Stimulated activated CD4-positive, alpha-beta T cell treated with anti-CD3 and anti-CD28 coated beads, Interleukin-4, amount 100 ng/mL, for 4 hours (primary cell): ENCODE data around the gene CNTN4.

Experiments used
- DNase-seq, 2 experiments: peaks; one replicate each; pipeline ENCODE4 v3.0.0-alpha.2; 2020

CNTN4 gene

DNA sequence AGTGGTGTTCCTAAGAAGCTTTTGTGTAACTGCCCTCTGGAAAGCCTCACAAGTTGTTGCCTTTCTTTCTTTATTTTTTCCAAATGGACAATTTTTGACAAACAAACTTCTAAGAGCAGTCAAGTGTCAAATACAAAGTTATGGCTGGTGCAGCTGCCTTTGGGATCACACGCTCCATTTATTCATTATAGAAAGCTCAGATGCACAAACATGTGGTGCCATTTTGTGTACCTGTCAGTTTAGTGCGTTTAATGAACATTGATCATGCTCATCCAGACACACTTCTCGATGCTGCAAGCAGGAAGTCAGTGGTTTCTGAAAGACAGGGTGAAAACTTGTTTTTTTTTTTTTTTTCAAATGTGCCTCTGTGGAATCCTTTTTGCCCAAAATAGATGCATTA is 324.5 kb downstream of the CNTN4 start:
- no peak for DNase-seq

DNA sequence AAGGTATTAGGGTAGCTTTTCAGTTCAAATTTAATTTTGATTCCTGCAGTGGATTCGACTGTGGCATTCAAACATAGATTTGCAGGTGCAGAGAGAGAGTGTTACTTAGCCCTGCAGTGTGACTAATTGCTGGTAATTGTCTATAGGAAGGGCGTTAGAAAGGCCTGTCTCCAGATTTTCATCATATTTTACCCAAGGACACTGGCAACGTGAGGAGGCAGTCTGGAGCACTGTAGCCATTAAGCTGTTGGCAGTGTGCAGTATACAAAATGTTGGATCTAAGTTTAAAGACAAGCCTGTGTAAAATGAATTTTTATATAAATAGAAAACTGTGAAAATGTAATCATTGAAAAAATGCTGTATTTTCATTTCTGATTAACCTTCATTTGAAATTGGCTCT is 342.9 kb downstream of the CNTN4 start:
- DNase-seq = no peak

DNA sequence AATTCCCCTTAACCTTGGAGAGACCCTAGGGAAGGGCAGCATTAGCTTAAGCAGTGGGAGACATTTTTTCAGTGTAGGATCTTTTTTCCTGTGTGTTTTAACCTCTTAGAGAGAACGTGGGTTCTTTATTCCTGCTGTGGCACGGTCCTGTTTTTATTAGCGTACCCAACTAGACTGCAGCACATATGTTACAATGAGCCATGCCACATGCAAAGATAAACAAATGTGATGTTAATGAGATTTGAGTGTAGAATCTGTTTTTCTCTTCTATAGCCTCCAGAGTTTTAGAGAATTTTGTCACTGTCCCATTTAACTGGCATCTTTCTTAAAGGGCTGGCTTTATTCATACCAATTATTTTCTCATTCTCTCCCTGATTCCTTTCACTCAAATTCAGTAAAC is 347.5 kb downstream of the CNTN4 start:
- DNase-seq = no peak

DNA sequence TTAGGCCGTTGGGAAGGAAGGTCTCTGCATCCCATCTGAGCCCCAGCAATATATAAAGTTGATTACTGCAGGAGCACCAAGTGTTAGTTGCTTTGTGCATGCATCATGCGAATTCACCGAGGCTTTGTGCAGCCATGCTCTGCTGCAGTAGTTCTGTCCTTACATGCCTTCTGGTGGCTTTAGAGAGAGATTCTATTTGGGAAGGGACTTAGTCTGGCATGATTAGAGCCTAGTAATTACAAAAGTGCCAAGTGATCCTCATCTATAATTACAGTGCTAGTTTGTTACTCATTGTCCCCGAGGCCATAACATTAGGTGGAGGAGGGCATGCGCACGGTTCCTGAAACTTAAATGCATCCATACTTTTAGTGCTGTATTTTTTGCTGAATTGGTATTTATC is 353.6 kb downstream of the CNTN4 start:
- no peak for DNase-seq

DNA sequence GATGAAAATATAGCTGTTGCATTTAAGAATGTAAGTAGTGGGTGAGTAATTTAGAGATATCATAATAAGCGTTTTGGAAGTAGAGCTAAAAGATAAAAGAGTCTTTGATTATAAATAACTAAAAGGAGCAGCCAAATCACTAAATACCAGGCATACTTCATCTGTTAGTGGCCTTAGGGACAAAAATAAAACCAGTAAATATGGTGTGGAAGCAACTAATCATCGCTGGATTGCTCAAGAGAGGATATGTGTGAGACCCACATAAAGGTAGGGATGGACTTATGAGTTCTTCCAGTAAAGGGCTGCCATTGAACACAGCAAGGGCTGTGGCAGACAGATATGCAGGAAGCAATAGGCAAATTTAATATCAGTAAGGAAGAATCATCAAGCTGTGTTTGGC is 356.2 kb downstream of the CNTN4 start:
- DNase-seq = no peak

DNA sequence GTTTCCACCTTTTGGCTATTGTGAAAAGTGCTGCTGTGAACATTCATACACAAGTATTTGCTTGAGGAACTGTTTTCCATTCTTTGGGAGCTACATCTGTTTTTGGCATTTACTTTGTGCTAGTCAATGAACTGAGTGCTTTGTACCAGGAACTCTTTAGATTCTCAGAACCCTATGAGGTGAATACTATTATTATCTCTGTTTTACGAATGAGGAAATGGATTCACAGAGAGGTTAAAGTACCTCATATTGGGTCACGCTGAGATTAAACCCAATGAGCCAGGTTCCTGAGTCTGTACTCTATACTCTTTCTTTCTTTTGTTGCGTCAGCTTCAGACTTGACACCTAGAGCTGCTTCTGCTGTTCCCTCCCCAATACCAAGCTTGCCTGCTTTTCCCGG is 358.1 kb downstream of the CNTN4 start:
- no peak for DNase-seq

DNA sequence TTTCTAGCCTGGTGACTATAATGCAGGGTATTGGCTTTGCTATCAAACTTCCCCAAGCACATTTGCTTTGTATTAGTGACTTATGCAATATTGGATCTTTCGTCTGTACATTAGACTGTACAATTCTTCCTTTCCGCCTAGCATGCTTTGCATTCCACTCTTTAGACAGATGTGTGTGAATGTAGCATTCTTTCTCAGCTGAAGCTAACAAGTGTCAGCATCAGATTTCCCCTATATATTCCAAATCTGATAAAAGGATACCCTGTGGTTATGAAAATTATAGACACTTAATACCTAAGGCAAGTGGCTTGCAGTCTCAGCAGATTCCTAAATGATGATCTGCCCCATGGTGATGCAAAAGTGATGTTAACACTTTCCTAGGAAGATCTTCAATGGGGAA is 360.1 kb downstream of the CNTN4 start:
- no peak for DNase-seq

DNA sequence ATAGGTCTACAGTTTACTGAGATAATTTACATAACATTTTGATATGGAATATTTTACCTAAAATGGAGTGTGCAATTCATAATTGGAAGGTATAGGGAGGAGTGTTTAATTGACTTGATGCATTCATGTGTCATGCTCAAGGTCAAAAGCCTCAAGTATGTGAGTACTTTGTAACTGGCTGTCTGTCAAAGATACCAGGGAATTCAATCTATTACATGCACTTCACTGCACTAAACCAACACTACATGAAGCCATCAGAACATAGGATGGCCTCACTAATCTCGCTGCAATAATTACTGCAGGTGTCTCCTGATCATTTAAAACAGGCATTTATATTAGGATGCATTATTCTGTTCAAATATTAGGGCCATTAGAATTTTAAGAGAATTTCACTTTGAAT is 367.2 kb downstream of the CNTN4 start:
- DNase-seq = no peak

DNA sequence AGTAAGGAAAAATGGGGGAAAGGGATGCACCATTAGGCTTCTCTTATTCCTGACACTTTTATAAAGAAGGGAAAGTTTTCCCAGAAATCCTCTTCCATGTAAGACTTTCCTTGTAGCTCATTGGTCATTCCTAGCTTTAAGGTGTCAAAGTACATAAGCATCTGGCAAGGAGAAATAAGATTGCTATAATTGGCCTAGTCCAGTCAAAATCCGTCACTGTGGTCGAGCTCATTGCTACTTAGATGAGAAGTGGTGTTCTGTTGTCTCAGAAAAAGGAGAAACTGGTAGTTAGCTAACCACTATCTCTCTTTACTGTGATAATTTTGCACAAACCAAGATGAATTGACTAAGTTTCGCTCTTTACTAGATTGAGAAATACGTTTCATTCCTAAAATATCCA is 370.1 kb downstream of the CNTN4 start:
- DNase-seq = no peak

DNA sequence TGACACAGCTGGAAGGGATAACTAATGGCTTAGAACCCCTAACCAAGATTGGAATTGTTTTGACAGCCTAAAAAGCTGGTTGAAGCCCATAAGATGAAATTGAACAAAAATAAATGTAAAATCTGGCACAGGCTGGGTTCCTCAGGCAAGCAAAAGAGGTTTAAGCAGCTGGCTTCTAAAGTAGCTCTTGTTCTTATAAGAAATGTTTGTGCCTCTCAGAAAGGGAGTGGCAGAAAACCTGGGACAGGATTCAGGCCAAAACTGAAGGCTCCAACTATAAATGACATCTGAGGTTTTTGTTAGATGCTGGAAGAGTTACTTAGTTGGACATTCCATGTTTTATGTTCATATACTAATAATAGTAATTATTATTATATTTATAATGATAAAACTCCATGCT is 378.3 kb downstream of the CNTN4 start:
- no peak for DNase-seq

DNA sequence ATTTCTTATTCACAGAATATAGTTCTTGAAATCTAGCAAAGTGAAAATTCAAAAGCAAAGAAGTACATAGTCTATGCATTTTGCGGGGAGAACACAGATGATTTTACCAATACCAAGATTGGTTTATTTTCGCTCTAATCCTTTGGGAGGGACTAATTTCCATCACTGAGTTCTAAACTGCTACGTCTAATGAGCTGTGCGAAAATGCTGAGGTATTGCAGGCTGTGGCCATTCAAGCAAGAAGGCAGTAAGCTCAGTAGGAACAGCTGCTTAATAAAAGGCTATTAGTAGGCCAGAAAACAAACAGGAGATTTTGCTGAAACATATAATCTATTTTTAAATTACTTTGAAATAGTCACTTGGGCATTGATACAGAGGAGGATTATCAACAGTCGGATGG is 379.0 kb downstream of the CNTN4 start:
- DNase-seq = no peak

DNA sequence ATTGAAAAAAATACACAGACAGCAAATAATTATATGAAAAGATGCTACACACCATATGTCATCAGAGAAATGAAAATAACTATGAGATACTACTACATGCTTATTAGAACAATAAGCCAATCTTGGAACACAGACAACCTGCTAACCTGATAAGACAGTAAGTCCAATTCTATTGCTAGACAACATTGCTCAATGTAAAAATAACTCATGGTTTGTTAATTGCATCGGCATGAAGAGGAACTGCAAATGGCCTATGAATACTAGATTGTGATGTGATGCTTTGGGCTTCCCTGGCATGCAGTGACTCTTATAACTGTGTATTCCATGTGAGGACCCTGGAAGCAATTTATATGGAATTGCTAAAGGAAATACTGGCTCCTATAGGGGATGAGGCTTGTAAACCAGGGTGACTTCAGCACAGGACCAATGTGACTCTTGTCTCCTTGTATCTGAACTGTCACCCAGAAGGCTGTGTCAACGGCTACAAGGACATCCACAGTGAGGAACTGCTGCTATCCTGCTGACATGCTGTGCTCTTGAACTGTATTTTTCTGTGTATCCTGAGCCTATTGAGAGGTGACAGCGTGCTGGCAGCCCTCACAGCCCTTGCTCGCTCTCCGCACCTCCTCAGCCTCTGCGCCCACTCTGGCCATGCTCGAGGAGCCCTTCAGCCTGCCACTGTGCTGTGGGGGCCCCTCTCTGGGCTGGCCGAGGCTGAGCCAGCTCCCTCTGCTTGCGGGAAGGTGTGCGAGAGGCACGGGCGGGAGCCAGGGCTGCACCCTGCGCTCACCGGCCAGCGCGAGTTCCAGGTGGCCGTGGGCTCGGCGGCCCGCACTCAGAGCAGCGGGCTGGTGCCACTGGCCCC is 385.7 kb downstream of the CNTN4 start:
- DNase-seq = no peak

DNA sequence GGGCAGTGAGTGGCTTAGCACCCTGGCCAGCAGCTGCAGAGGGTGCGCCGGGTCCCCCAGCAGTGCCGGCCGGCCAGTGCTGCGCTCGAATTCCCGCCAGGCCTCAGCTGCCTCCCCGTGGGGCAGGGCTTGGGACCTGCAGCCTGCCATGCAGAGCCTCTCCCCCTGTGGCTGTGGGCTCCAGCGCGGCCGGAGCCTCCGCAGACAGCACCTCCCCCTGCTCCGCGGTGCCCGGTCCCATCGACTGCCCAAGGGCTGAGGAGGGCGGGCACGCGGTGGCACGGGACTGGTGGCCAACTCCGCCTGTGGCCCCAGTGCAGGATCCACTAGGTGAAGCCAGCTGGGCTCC is 386.3 kb downstream of the CNTN4 start:
- no peak for DNase-seq

DNA sequence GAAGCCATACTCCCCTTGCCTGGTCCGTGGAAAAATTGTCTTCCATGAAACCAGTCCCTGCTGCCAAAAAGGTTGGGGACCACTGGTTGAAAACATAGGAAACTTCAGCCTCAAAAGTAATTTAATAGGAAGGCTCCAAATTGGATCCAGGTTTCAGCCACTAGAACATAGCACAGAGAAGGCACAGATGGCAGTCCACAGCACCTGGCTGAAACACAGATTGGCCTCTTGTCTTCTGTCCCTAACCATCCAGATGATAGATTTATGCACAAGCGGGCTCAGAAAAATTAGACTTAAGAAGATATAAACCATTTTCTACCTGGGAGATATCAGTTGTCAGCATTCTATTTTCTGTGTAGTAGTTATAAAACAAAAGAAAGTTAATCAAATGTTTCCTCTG is 397.1 kb downstream of the CNTN4 start:
- DNase-seq = no peak

DNA sequence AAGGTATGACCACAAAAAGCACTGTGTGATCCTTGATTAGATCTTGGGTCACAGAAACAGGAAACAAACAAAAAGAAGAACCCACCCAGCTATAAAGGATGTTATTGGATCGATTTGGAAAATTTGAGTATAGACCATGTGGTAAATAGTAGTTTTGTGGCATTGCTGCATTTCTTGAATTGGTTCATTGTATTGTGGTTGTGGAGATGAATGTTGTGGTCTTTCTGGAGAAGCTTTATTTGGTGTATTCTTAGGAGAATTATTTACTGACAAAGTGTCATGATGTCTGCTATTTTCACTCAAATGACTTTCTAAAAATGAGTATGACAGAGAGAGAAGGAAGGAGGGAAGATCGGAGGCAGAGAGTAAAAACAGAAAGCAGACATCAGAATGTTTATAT is 406.2 kb downstream of the CNTN4 start:
- no peak for DNase-seq

DNA sequence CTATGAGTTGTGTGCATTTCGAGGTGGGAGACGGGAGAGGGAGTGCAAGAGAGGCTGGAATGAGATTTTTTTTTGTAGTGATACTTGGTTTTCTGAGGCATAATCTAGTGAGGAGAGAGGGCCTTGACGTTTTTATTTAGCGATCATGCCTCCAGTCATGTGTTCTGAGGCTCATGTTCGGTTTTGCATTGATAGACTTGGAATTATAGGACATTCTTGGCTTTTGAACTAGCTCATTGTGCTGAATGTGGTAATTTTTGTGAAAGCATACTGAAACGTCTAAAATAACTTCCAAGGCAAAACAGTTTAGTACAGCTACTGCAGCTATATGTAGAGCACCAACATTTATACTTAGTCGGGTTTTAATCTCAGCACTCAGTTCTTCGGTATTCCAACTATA is 408.1 kb downstream of the CNTN4 start:
- no peak for DNase-seq

DNA sequence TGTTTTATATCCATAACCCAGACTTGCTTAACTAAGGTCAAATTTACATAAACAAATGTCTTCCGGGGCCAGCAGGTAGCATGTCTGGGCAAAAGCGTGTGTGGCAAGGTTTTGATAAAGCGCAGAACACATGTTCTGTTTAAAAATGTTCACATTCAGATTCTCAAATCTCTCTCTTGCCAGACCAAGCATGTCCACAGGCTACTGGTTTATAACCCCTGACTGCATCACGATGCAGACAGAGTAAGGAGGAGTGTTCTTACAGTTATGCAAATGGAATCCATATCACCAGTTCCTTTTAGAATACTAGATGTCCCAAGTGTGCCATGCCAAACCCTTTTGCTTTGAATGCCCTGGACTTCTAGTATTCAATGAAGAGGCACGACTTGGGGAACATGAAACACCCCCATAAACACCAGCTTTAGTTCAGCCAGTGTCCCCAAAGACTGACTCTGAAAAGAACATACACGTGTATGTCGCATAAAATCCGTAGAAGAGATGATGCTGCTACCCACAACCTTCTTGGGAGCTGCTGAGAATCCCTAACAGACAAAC is 412.0 kb downstream of the CNTN4 start:
- DNase-seq = no peak

DNA sequence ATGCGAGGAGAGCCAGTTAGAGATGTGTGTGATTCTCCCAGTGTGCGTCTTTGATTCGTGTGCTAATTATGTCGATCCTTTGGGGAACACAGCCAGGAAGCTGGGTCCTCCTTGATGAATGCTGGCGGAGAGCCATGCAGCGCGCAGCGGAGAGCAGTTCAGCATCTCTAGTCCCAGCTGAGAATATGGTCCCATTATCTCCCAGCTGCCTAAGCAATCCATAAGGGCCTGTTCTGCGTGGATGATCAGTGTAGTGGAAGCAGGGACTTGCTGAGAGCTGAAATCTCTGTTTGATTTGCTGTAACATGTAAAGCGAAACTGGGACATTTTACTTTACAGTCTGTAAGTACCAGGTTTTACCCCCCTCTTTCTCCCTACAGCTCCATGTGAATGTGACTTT is 412.7 kb downstream of the CNTN4 start:
- no peak for DNase-seq

DNA sequence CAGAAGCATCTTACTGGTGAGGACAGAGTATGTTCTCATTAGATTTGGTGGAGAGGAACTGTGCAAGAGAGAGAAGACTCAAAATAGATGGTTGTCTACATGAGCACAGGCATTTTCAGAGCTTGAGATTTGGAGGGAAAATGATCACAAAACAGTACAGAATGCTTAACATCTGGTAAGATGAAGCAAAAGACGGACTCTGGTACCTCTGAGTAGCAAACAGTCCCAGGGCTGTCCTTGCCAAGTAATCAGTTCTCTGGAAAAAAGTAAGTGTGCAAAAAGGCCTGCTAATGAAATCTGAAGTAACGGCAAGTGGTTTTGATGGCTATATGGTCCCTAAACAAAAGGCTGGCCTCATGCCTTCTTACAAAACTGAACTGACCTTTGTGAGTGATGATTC is 414.2 kb downstream of the CNTN4 start:
- DNase-seq = no peak

DNA sequence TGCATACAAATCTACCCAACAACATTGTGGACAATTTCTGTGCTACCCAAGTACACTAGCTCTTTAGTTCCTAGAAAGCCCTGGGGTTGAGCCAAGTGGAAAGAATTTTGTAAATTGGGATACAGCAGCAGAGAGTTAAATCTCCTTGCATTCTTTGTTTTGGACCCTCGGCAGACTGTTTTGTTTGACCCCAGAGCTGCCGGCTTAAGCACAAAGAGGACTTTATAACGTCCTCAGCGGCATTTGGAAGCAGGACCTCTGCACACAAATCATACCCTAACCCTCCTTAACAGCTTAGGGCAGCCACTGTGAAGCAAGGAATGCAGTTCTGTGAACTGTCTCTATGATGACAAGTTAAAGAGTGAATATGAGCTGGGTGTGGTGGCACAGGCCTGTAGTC is 415.3 kb downstream of the CNTN4 start:
- DNase-seq = no peak

DNA sequence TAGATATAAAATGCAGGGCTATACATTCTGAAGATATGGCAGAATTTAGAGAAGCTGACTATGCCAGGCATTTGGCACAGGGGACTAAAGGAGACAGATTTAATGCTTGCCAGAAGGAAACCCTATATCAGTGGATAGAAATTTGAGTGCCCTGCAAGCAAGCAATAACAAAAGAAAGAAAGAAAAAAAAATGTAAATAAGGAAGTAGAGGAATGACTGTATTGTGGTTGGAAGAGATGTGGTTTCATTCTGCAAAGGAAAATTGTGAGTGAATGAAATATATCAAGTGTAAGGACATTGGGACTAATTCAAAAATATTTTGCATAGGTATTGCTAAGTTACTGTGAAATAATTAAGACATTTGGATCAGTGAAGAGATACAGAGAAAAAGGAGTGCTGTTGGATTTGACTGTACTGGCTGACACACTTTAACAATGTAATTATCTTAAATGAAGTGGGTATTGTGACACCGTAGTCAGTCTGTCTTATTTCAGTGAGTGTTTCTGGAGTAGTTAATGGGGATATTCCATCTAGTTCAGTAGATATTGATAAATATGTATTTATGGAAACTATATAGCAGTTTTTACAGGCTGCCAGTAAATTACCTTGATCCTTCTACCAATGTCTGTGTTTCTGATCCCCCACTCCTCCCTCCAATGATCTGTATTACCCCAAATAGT is 418.2 kb downstream of the CNTN4 start:
- no peak for DNase-seq

DNA sequence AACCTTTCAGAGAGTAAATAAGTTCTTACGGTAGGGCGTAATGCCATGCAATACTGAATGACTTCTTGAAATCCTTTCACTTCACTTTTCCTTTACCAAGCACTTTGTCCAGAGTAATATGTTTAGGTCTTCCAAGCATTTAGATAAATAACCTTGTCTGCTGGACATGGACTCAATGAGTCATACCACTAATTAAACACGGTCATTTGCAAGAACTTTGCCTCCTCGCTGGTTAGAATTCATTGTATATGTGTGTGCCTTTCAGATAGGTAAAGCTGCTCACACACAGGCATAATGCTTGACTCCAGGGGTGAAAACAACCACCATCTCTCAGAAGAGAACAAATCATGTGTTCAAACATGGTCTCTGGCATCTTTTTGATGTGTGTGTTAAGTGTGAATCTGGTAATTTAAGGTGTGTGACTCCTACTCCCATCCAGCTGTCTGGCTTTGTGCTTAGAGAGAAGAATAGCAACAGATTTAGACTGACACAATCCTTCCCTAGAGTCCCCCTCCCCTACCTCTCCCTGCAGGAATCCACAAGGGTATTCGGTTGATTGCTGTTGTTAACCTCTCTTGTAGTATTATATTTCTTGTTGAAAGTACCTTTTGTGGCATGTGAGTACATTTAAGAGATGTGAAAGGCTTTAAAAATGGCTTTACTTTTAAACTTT is 419.0 kb downstream of the CNTN4 start:
- DNase-seq = no peak

DNA sequence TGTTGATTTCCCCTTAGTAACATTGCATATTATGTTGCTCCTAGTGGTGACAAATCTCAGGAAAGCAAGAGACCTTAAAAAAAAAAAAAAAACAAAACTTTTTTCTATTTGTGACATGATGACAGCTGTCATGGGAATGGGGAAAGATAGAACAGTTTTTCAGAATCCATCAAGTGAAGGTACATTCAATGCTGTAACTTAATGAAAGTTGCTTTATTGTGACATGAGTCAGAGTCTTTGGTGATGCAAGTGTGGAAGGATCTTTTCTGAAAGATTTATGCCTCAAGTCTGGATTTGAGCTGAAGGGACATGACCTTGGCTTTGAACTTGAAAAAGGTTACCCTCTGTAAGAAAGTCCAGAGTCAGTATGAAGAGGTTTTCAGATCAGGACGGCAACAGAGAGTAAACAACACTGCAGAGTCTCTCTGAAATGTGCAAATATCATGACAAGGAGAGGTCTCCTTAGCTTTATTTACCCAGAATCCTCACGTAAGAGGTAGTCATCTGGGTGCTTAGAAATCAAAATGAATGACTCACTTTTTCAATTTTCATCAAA is 424.7 kb downstream of the CNTN4 start:
- no peak for DNase-seq

DNA sequence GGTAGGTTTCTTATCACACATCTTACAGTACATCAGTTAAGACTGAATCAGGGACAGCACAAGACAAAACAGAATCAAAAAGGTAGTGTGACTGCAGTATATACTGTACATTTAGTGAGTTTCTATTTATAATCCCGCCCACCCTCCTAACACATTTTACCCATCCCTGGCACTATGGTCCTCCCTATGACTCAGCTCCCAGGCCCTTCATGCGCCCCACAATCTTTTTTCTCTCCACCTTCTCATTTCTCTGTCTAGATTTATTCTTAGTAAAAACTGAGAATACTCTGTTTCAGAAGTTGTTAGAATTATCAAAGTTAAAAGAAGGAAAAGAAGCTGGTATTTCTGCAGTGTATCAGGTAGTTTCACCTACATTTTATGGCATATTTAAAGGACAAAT is 427.3 kb downstream of the CNTN4 start:
- no peak for DNase-seq
